Endothelial cell of umbilical vein (primary cell): Measurements from ENCODE around the gene SH3TC1.

Source experiments
- EZH2 ChIP-seq: IDR thresholded peaks from 2 replicates; pipeline ENCODE4 v1.6.1; 2012; ENCODE audit warnings: borderline replicate concordance, low read depth, mild to moderate bottlenecking, moderate library complexity, low read length, inconsistent platforms; ENCODE audit not compliant: severe bottlenecking
- FOS ChIP-seq: IDR thresholded peaks from 2 replicates; pipeline ENCODE4 v1.6.1; 2011; ENCODE audit warnings: mild to moderate bottlenecking, low read length, moderate library complexity, borderline replicate concordance; ENCODE audit not compliant: insufficient read depth
- JUN ChIP-seq: IDR thresholded peaks from 2 replicates; pipeline ENCODE4 v1.6.1; 2011; ENCODE audit warnings: borderline replicate concordance, low read depth; ENCODE audit not compliant: insufficient read length, insufficient read depth
- MYC ChIP-seq: IDR thresholded peaks from one replicate; pipeline ENCODE4 v1.6.1; 2011; ENCODE audit warnings: mild to moderate bottlenecking, low read depth, low read length
- POLR2A ChIP-seq: IDR thresholded peaks from 2 replicates; pipeline ENCODE4 v1.6.1; 2012; ENCODE audit warnings: low read depth, mild to moderate bottlenecking, control low read depth, low read length
- POLR2AphosphoS5 ChIP-seq: IDR thresholded peaks from 2 replicates; pipeline ENCODE4 v1.6.1; 2012; ENCODE audit warnings: low read depth, mild to moderate bottlenecking, control low read depth, low read length, moderate library complexity; ENCODE audit not compliant: insufficient read depth
- TF ChIP-seq, protein P1 (sequence below), 2 donors: IDR thresholded peaks; 1 replicate in 1 of 2; 2 replicates in 1 of 2; pipeline ENCODE4 v1.5.1; 2011; ENCODE audit warnings: low read length in 2 of 2, mild to moderate bottlenecking in 2 of 2, moderate library complexity in 2 of 2, control low read depth in 1 of 2, inconsistent platforms in 1 of 2, low read depth in 1 of 2; ENCODE audit not compliant: insufficient read depth in 1 of 2; ENCODE audit errors: extremely low read depth in 1 of 2
- TF ChIP-seq, protein P2 (sequence below): IDR thresholded peaks from 2 replicates; pipeline ENCODE4 v1.6.1; 2011; ENCODE audit not compliant: insufficient read depth, insufficient read length

DNA sequence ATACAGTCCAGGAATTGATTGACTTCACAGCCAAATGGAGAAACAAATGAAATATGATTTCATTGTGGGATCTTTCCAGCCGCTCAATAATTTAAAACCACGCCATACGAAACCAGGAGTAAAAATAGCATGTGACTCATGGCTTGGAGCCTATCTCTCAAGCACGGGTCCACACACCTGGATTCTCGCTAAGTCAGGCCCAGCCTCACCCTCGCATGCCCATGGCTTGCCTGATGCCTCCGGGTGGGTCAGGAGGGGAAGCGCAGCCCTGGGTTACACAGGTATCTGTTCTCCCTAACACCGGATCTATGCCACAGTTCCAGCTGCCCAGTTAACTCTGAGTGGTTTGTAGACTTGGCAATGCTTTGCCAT is 34.9 kb upstream of the SH3TC1 start:
- TF ChIP-seq, protein P1, sequence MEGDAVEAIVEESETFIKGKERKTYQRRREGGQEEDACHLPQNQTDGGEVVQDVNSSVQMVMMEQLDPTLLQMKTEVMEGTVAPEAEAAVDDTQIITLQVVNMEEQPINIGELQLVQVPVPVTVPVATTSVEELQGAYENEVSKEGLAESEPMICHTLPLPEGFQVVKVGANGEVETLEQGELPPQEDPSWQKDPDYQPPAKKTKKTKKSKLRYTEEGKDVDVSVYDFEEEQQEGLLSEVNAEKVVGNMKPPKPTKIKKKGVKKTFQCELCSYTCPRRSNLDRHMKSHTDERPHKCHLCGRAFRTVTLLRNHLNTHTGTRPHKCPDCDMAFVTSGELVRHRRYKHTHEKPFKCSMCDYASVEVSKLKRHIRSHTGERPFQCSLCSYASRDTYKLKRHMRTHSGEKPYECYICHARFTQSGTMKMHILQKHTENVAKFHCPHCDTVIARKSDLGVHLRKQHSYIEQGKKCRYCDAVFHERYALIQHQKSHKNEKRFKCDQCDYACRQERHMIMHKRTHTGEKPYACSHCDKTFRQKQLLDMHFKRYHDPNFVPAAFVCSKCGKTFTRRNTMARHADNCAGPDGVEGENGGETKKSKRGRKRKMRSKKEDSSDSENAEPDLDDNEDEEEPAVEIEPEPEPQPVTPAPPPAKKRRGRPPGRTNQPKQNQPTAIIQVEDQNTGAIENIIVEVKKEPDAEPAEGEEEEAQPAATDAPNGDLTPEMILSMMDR (IDR thresholded peaks at IDR 0.05; ENCODE audit: extremely low read depth in 1 of 2, insufficient read depth in 1 of 2, low read depth in 1 of 2, low read length in 2 of 2), result no peak
- TF ChIP-seq POLR2AphosphoS5 (no peak), JUN (no peak), EZH2 (no peak), POLR2A (no peak), MYC (no peak), FOS (no peak)
- TF ChIP-seq, protein P2, sequence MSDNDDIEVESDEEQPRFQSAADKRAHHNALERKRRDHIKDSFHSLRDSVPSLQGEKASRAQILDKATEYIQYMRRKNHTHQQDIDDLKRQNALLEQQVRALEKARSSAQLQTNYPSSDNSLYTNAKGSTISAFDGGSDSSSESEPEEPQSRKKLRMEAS, result no peak
